ENCODE measurements around the gene MED22.

- TF ChIP-seq CTCF (IDR thresholded peaks at IDR 0.05), result no peak
- no peak for TF ChIP-seq SIN3A (IDR thresholded peaks at IDR 0.05; ENCODE audit: borderline replicate concordance, insufficient read depth, low read depth, low read length)
- no peak for TF ChIP-seq POLR2AphosphoS5 (IDR thresholded peaks at IDR 0.05; ENCODE audit: low read depth, low read length)
These were observed 7.7 kb downstream of the MED22 start for GRCh38 chr9:133340256-133340655.
